Fibroblast of mammary gland (primary cell): ENCODE measurements around the gene FRMD6.
A peak's percentile ranks its signal among the peaks of the same experiment; 100 is the strongest.

Source experiments
- DNase-seq: peaks from one replicate; pipeline ENCODE4 v3.0.0-alpha.2; 2010; ENCODE audit warnings: low read depth
- H3K4me3 ChIP-seq: 2 replicates; pipeline ENCODE4 v1.5.1; 2011; ENCODE audit warnings: low read depth, mild to moderate bottlenecking, low read length, moderate library complexity; ENCODE audit not compliant: control insufficient read depth
- TF ChIP-seq, protein P1 (sequence below): conservative IDR thresholded peaks from 2 replicates; pipeline ENCODE4 v1.5.1; 2011; ENCODE audit warnings: low read depth, low read length, inconsistent platforms; ENCODE audit not compliant: control insufficient read depth, insufficient read depth

Gene FRMD6

DNA sequence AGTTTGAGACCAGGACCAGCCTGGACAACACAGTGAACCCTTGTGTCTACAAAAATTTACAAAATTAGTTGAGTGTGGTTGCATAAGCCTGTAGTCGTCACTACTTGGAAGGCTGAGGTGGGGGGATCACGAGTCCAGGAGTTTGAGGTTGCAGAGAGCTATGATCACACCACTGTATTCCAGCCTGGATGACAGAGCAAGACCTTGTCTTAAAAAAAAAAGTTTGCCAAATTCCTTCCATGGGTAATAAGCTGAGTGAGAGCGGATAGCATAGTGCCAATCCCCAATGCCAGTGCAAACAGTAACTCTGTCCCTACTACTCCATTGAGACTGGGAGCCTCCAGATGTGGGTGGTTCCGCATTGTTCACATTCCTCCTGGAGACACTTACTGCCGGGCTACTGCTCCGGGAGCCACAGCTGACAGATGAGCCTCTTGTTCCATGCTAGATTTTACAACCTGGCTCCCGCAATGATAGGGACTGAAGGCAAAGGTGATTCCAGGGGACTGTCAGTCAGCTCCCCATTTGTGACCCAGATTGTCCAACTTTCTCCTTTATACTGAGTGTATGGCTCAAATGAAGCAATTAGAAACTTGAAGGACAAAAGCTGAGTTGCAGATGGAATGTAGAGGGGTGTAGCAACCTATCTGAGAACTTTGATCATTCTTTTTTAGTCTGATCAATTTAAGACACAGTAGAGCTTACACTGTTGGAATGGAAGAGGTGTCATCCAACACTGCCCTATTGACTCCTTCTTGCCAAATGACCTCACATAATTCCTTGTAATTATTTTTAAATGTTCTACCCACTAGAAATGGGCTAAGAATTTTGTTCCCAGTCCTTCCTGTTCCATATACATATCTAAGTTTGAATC, 13.4 kb upstream of the FRMD6 start:
- DNase-seq = peak; percentile 67
- TF ChIP-seq, protein P1, sequence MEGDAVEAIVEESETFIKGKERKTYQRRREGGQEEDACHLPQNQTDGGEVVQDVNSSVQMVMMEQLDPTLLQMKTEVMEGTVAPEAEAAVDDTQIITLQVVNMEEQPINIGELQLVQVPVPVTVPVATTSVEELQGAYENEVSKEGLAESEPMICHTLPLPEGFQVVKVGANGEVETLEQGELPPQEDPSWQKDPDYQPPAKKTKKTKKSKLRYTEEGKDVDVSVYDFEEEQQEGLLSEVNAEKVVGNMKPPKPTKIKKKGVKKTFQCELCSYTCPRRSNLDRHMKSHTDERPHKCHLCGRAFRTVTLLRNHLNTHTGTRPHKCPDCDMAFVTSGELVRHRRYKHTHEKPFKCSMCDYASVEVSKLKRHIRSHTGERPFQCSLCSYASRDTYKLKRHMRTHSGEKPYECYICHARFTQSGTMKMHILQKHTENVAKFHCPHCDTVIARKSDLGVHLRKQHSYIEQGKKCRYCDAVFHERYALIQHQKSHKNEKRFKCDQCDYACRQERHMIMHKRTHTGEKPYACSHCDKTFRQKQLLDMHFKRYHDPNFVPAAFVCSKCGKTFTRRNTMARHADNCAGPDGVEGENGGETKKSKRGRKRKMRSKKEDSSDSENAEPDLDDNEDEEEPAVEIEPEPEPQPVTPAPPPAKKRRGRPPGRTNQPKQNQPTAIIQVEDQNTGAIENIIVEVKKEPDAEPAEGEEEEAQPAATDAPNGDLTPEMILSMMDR = no peak
- no peak overlapping the region for H3K4me3 ChIP-seq

- TF ChIP-seq, protein P1 = no peak
- H3K4me3 ChIP-seq = no peak overlapping the region
- DNase-seq = no peak
These were observed 11.9 kb upstream of the FRMD6 start for GRCh38 chr14:51639668-51640316.

GRCh38 chr14:51643140-51643539, 8.6 kb upstream of the FRMD6 start:
- DNase-seq = peak; percentile 89
- TF ChIP-seq, protein P1 = no peak
- H3K4me3 ChIP-seq = no peak overlapping the region

DNA sequence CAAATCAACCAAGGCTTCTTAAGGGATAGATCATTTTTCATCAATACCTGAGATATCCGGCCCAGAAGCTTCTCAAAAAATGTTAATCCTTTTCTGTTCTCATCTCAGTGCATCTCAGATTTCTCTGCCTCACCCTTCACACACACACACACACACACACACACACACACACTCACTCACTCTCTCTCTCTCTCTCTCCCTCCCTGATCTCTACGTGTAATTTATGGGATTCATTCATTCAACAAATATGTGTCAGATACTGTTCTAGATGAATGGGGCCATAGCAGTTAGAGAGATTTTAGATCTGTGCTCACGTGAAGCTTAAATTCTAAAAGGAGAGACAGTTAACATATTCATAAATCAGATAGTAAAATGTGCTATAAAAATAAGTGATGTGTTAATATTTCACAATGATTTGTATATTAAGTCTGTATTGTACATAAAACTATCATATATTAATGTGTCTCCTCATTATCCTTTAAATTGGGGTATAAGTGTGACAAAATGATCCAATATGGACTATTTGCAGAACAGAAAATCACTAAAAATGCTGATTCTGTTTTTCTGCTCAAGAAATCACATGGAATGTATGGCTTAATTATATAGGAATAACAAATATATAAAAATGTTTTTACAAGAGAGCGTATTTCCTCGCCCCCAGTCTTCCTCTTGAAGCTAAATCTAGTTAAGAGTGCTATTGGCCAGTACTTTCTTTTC, 7.3 kb upstream of the FRMD6 start:
- DNase-seq = peak; percentile 56
- no peak overlapping the region for H3K4me3 ChIP-seq
- TF ChIP-seq, protein P1 = no peak

- DNase-seq = no peak
- TF ChIP-seq, protein P1 = no peak
These were observed 3.4 kb upstream of the FRMD6 start for GRCh38 chr14:51648296-51648695.

DNA sequence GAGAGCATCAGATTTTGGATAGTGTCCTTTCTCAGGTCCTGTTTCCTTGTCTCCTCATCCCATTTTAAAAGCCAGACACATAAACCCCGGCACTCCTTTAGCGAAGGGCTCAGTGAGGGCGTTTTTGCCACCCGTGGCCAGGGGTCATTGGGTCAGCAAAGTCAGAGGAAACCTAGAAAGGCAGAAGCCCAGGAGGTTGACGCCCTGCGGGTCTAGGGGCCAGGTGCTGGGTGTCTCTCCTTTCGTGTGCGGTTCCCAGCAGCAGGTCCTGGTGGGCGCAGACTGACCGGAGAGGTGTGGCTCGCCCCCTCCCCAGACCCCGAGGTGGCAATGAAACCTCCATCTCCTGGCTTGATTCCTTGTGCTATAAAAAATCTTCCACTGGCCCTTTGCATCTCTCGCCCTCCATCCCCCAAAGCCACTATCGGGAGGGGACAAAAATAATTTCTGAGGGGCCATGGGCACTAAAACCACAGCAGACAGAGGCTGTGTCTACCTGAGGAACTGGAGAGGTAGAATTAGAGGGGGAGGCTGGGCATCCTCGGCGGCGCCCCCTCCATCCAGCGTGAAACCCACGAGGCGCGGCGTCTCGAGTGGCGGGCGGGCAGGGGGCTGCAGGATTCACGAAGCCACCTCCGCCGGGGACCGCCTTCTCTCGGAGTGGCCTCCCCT, 858 bp upstream of the FRMD6 start:
- DNase-seq = peak; percentile 47
- peak overlapping the region; percentile 91 for H3K4me3 ChIP-seq
- TF ChIP-seq, protein P1 = no peak

More at GRCh38 chr14:51648296-51648695, 3.4 kb upstream of the FRMD6 start:
- H3K4me3 ChIP-seq = no peak overlapping the region
